Upper lobe of right lung (tissue), 1 donor: ENCODE data around the gene SAV1. TPM values are rescaled to one million over a fixed set of nuclear protein-coding genes. Genes with fewer than 3 reads are reported as not detected.

Source experiments
- ATAC-seq: fragments of 200-7000 bp; cut with Tn5 transposase; one replicate; pipeline ENCODE4 v1.9.1; 2020; ENCODE audit warnings: mild to moderate bottlenecking, moderate library complexity
- DNase-seq: peaks from one replicate; pipeline ENCODE4 v3.0.0-alpha.2; 2020
- H3K27ac ChIP-seq: fragments of 200-600 bp; one replicate; pipeline ENCODE4 v1.8.0; 2022
- H3K27me3 ChIP-seq: fragments of 200-600 bp; one replicate; pipeline ENCODE4 v1.8.0; 2022; ENCODE audit warnings: mild to moderate bottlenecking
- H3K36me3 ChIP-seq: fragments of 200-600 bp; one replicate; pipeline ENCODE4 v1.8.0; 2022
- H3K4me1 ChIP-seq: fragments of 200-600 bp; one replicate; pipeline ENCODE4 v1.8.0; 2022
- H3K4me3 ChIP-seq: fragments of 200-600 bp; one replicate; pipeline ENCODE4 v1.8.0; 2022; ENCODE audit warnings: mild to moderate bottlenecking
- H3K9me3 ChIP-seq: fragments of 200-600 bp; one replicate; pipeline ENCODE4 v1.8.0; 2022
- intact Hi-C: fragments of 100-400 bp; cut with DNase I; formaldehyde crosslinking; loops from one replicate; pipeline ENCODE4 v1.11.0; 2022
- total RNA-seq: library from RNA; stranded (reverse); fragmentation: NEBNext Ultra II Directional; extraction: Animal tissue kit (Norgen Biotek cat#: 25700); gene quantifications from one replicate; pipeline ENCODE4 v1.2.1, GENCODE V29; 2021
- TF ChIP-seq, protein P1 (sequence below): fragments of 200-600 bp; IDR thresholded peaks from one replicate; pipeline ENCODE4 v1.8.0; 2022; ENCODE audit warnings: antibody characterized with exemption
- donor health status: DM: no; HTN: yes; CAD: no; lungs with severe emphysema.

The SAV1 gene
- total RNA-seq, 1 donor from 2014 or later, result 42.8 TPM

DNA sequence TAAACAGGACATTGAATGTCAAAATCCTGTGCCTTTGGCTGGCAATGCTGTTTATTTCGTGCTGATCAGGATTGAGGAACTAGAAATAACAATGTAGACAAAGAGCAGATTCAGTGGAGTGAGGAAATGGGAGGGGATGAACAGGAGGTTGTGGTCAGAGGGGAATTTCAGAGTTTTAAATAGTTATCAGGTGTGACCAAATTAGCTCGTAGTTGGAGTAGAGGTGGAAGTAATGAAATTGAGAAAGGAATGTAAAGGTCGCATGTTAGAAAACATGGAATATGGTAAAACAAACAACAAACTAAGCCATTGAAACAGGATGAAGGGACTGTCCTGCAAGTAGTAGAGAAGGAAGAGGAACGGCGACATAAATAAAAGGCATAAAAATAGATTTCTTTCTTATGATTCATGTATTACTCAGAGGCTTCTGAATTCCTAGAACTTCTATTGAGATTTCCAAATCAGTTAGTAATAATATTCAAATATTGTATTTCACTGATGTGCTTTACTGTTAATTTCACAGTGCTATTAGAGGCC is 9.5 kb upstream of the SAV1 start:
- Histone ChIP-seq H3K36me3 (no peaks in the 10 kb centered on the region), H3K9me3 (no peaks in the 10 kb centered on the region), H3K4me1 (no peaks in the 10 kb centered on the region), H3K27me3 (no peaks in the 10 kb centered on the region), H3K27ac (peak overlapping the region; percentile 7), H3K4me3 (no peak overlapping the region)
- intact Hi-C loops, result no loop called here
- DNase-seq (no peak), ATAC-seq (peak; percentile 66)
- TF ChIP-seq, protein P1, sequence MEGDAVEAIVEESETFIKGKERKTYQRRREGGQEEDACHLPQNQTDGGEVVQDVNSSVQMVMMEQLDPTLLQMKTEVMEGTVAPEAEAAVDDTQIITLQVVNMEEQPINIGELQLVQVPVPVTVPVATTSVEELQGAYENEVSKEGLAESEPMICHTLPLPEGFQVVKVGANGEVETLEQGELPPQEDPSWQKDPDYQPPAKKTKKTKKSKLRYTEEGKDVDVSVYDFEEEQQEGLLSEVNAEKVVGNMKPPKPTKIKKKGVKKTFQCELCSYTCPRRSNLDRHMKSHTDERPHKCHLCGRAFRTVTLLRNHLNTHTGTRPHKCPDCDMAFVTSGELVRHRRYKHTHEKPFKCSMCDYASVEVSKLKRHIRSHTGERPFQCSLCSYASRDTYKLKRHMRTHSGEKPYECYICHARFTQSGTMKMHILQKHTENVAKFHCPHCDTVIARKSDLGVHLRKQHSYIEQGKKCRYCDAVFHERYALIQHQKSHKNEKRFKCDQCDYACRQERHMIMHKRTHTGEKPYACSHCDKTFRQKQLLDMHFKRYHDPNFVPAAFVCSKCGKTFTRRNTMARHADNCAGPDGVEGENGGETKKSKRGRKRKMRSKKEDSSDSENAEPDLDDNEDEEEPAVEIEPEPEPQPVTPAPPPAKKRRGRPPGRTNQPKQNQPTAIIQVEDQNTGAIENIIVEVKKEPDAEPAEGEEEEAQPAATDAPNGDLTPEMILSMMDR, result no peak

DNA sequence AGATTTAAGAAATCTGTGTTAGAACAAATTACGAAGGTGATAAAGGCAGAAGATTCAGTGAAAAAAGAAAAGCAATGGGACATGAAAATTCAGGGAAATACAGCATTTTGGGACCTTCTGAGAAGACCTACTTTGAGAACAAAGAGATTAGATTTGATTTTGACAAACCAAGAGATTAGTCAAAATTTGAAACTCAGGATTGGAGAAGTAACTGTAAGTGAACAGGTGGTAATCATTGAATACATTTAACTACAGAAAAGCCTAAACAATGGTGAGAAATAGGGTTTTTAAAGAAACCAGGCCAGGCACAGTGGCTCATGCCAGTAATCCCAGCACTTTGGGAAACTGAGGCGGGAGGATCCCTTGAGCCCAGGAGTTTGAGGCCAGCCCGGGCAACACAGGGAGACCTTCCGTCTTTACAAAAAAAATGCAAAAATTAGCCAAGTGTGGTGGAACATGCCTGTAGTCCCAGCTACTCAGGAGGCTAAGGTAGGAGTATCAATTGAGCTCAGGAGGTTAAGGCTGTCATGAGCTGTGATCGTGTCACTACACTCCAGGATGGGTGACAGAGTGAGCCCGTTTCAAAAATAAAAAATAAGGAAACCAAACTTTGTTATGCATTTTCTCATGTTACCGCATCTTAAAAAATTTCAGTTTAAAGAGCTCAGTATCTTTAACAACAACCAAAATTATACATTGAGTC is 8.9 kb upstream of the SAV1 start:
- intact Hi-C loops, result no loop called here
- no peaks in the 10 kb centered on the region for H3K36me3 ChIP-seq
- no peaks in the 10 kb centered on the region for H3K9me3 ChIP-seq
- no peak overlapping the region for H3K27ac ChIP-seq
- no peaks in the 10 kb centered on the region for H3K4me1 ChIP-seq
- ATAC-seq (no peak), DNase-seq (no peak)
- TF ChIP-seq, protein P1, result no peak
- no peaks in the 10 kb centered on the region for H3K27me3 ChIP-seq
- H3K4me3 ChIP-seq, result no peak overlapping the region

DNA sequence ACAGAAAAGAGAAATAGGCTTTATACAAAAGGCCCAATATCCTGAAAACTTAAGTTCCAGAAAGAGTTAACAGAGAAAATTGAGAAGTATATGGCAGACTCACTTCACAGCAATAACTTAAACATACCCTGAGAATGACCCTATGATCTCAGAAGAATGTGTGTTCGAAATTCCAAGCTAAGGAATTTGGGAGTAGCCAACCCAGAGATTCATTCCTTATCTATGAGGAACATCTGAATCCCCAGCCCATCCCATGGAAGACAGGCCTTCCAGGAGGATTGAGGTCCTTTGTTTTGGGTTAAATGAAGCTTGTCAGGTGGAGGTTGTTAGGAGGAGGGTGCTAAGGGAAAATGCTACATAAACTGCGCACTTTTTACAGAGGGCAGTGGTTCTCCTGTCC is 7.5 kb upstream of the SAV1 start:
- no peak for ATAC-seq
- intact Hi-C loops, result no loop called here

DNA sequence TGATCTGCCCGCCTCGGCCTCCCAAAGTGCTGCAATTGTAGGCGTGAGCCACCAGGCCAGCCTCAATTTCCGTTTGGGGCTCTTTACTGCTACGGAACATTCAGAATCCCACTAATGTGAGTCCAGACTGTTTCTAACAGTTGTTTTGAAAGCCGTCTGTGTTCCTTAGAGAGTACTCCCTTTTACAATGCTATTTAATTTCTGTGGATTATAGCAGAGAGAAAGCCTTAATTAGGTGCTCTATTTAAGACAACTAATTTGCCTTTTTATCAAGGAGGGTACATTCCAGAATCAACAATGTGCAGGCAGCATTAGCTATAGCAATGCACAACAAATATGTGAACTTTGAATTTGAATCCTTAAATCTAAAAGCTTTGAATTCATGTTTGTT is 2.8 kb upstream of the SAV1 start:
- intact Hi-C loops, result no loop called here
- no peaks in the 10 kb centered on the region for H3K27me3 ChIP-seq
- H3K9me3 ChIP-seq, result no peaks in the 10 kb centered on the region
- H3K36me3 ChIP-seq, result no peaks in the 10 kb centered on the region
- TF ChIP-seq, protein P1, result no peak
- H3K4me3 ChIP-seq, result no peak overlapping the region
- no peak for DNase-seq
- no peak for ATAC-seq
- no peak overlapping the region for H3K27ac ChIP-seq
- peaks cover 7% of the 10 kb centered on the region for H3K4me1 ChIP-seq

More for the DNA sequence above, 7.5 kb upstream of the SAV1 start:
- no peak overlapping the region for H3K4me3 ChIP-seq
- H3K27me3 ChIP-seq, result no peaks in the 10 kb centered on the region
- H3K4me1 ChIP-seq, result no peaks in the 10 kb centered on the region
- H3K9me3 ChIP-seq, result no peaks in the 10 kb centered on the region
- no peak for DNase-seq
- H3K36me3 ChIP-seq, result no peaks in the 10 kb centered on the region
- no peak overlapping the region for H3K27ac ChIP-seq
- TF ChIP-seq, protein P1, result no peak

DNA sequence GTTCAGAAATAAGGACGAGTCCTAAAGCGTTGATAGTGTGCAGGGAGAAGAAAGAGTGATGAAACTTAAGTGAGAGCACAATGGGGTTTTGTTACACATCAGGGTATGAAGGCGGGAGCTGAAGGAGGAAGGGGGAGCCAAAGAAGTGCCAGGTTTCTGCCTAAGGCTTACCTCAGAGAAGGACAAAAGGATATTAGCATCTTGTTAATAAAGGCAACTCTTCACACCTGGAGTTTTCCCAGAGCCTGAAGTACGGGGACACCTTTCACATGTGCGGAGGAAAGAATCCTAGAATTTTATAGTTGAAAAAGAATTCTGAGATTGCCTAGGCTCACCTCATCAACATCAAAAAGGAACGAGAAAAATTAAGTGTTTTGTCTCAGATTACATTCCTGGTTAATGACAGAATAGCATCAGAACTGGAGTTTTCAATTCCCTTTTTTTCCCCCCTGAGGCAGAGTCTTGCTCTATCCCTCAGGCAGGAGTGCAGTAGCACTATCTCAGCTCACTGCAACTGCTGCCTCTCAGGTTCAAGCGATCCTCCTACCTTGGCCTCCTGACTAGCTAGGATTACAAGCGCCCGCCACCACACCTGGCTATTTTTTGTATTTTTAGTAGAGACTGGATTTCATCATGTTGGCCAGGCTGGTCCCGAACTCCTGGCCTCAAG is 2.2 kb upstream of the SAV1 start:
- H3K9me3 ChIP-seq, result no peaks in the 10 kb centered on the region
- no peak for DNase-seq
- H3K27me3 ChIP-seq, result no peaks in the 10 kb centered on the region
- intact Hi-C loops, result no loop called here
- peaks cover 11% of the 10 kb centered on the region for H3K4me1 ChIP-seq
- ATAC-seq, result no peak
- no peak overlapping the region for H3K4me3 ChIP-seq
- TF ChIP-seq, protein P1, result no peak
- H3K36me3 ChIP-seq, result no peaks in the 10 kb centered on the region
- no peak overlapping the region for H3K27ac ChIP-seq
